ENCODE measurements around the gene EPHB2.

- TF ChIP-seq CTCF (IDR thresholded peaks at IDR 0.05) (no peak), ZFX (IDR thresholded peaks at IDR 0.05; ENCODE audit: borderline replicate concordance) (no peak)
These were observed 40.2 kb upstream of the EPHB2 start for GRCh38 chr1:22670352-22670975.

All from 22Rv1 (cell line).